ENCODE data around the gene LRRC18.

- TF ChIP-seq POLR2AphosphoS5 (IDR thresholded peaks at IDR 0.05; ENCODE audit: low read depth, low read length) (no peak), SATB2 (CRISPR knock-in tag; IDR thresholded peaks at IDR 0.05) (no peak), ZBTB7A (CRISPR knock-in tag; IDR thresholded peaks at IDR 0.05) (no peak), KLF16 (CRISPR knock-in tag; IDR thresholded peaks at IDR 0.05) (no peak), TAF1 (CRISPR knock-in tag; IDR thresholded peaks at IDR 0.05) (no peak)
Measured at GRCh38 chr10:48907730-48908129, 31.9 kb downstream of the LRRC18 start.
